HepG2 (cell line): ENCODE data around the gene AGRN. TPM values are rescaled to one million over a fixed set of nuclear protein-coding genes. Genes with fewer than 3 reads are reported as not detected.
A peak's percentile ranks its signal among the peaks of the same experiment; 100 is the strongest.

Experiments used
- ATF7 ChIP-seq, 2 experiments: fragments of 450-650 bp in 1 of 2; sonication (generic) in 1 of 2; formaldehyde crosslinking in 1 of 2; IDR thresholded peaks; 2 replicates each; pipeline versions ENCODE4 v1.4.0 to v1.6.1; 2016 to 2020; ENCODE audit warnings: antibody characterized with exemption in 1 of 2, mild to moderate bottlenecking in 1 of 2, missing genetic modification reagents in 1 of 2
- EED ChIP-seq: sonication (generic); formaldehyde crosslinking; IDR thresholded peaks from 2 replicates; pipeline ENCODE4 v1.5.0; 2020; ENCODE audit warnings: mild to moderate bottlenecking, missing genetic modification reagents
- NCOA5 ChIP-seq: sonication (generic); formaldehyde crosslinking; IDR thresholded peaks from 2 replicates; pipeline ENCODE4 v1.4.0; 2020; ENCODE audit warnings: missing genetic modification reagents
- RXRA ChIP-seq: sonication (generic); formaldehyde crosslinking; IDR thresholded peaks from 2 replicates; pipeline ENCODE4 v1.5.1; 2020; ENCODE audit warnings: missing genetic modification reagents
- ZFP36L1 ChIP-seq: sonication (generic); formaldehyde crosslinking; IDR thresholded peaks from 2 replicates; pipeline ENCODE4 v1.8.0; 2022; ENCODE audit warnings: mild to moderate bottlenecking, missing genetic modification reagents, moderate library complexity
- ZNF501 ChIP-seq: sonication (generic); formaldehyde crosslinking; IDR thresholded peaks from 2 replicates; pipeline ENCODE4 v1.5.1; 2020; ENCODE audit warnings: mild to moderate bottlenecking, moderate library complexity, missing genetic modification reagents
- ZNF598 ChIP-seq: sonication (generic); formaldehyde crosslinking; IDR thresholded peaks from 2 replicates; pipeline ENCODE4 v1.5.1; 2020; ENCODE audit warnings: mild to moderate bottlenecking, missing genetic modification reagents, borderline replicate concordance
- ZNF746 ChIP-seq: sonication (generic); formaldehyde crosslinking; IDR thresholded peaks from 2 replicates; pipeline ENCODE4 v1.8.0; 2022; ENCODE audit warnings: mild to moderate bottlenecking, missing genetic modification reagents
- polyA plus RNA-seq, 8 experiments: library from polyadenylated mRNA; depleted of rRNA in 3 of 8; stranded (reverse) in 7 of 8; unstranded in 1 of 8; fragments of >200 nt; fragmentation: Illumina TruSeq in 4 of 8; extraction: Trizol in 4 of 8; gene quantifications; 2 replicates each; pipeline versions ENCODE4 v1.2.1 to v1.2.3, GENCODE V29; 2011 to 2016; ENCODE audit warnings: low read depth in 4 of 8, missing spikeins in 1 of 8, mixed read lengths in 1 of 8; ENCODE audit not compliant: insufficient read depth in 1 of 8
- total RNA-seq, 5 experiments: library from RNA; depleted of rRNA; stranded (reverse); fragments of >200 nt; fragmentation: Illumina TruSeq; extraction: Trizol; gene quantifications; 2 replicates each; pipeline ENCODE4 v1.2.3, GENCODE V29; 2016; ENCODE audit warnings: low read depth in 1 of 5
- TF ChIP-seq, protein P1 (sequence below): sonication (generic); formaldehyde crosslinking; IDR thresholded peaks from 2 replicates; pipeline ENCODE4 v1.5.0; 2020; ENCODE audit warnings: mild to moderate bottlenecking, missing genetic modification reagents, borderline replicate concordance
- TF ChIP-seq, protein P2 (sequence below): sonication (generic); formaldehyde crosslinking; IDR thresholded peaks from 2 replicates; pipeline ENCODE4 v1.8.0; 2022; ENCODE audit warnings: low read depth, missing genetic modification reagents
- TF ChIP-seq, protein P3 (sequence below): sonication (generic); formaldehyde crosslinking; IDR thresholded peaks from 2 replicates; pipeline ENCODE4 v1.4.0; 2020; ENCODE audit warnings: low read depth, missing genetic modification reagents
- TF ChIP-seq, protein P4 (sequence below): sonication (generic); formaldehyde crosslinking; IDR thresholded peaks from 2 replicates; pipeline ENCODE4 v1.8.0; 2022; ENCODE audit warnings: missing genetic modification reagents, mild to moderate bottlenecking, borderline replicate concordance
- TF ChIP-seq, protein P5 (sequence below): sonication (generic); formaldehyde crosslinking; IDR thresholded peaks from 2 replicates; pipeline ENCODE4 v1.4.0; 2020; ENCODE audit warnings: missing genetic modification reagents

Gene AGRN
- total and polyA plus RNA-seq, 2 of the 13 experiments (the other 11 are each of a cell fraction or from before 2014, with no cell fraction given), result 29.8 to 65.2 TPM

DNA sequence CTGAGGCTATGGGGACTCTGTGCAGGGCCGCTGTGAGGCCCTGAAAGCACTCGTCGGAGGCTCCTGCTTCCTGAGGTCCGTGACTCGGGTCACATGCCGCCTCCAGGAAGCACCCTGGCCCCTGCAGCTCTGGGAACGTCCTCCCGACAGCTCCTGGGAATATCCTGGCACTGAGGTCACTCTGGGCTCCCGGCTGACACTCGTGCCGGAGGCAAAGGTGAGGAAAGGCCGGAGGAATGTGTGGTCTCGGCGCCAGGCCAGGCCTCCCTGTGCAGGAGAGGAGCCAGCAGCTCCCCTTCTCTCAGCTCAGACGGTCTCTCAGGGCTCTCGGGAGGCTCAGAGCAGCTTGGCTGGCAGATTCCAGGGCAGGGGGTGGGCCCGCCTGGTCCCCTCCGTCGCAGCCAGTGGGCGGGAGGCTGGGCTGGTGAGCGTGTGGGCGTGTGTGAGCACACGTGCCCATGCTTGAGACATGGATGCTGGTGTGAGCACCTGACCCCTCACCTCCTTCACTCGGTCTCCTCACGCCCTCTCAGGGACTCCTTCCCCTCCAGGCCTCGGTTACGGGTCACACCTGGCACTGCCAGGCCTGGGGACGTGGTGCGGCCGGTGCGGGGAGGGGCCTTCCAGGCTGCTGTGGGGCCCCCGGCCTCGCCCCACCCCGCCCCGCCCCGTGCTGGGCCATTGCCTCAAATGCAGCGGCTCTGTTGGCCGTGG, 59.6 kb downstream of the AGRN start (continued):
- TF ChIP-seq ATF7 (IDR thresholded peaks at IDR 0.05) (no peak), ATF7 (CRISPR knock-in tag; IDR thresholded peaks at IDR 0.05) (peak; percentile 45; the same call in 1 of the 2 replicates), ZFP36L1 (CRISPR knock-in tag) (0 out of 2 replicates have a peak, but pooled peaks have one; percentile 48), ZNF598 (CRISPR knock-in tag) (peak; percentile 38; the same call in 1 of the 2 replicates), RXRA (peak; percentile 83), ZNF746 (CRISPR knock-in tag) (peak; percentile 57; the same call in 1 of the 2 replicates), NCOA5 (CRISPR knock-in tag) (no peak), EED (peak; percentile 74), ZNF501 (CRISPR knock-in tag) (peak; percentile 54; the same call in 1 of the 2 replicates)
- TF ChIP-seq, protein P1, sequence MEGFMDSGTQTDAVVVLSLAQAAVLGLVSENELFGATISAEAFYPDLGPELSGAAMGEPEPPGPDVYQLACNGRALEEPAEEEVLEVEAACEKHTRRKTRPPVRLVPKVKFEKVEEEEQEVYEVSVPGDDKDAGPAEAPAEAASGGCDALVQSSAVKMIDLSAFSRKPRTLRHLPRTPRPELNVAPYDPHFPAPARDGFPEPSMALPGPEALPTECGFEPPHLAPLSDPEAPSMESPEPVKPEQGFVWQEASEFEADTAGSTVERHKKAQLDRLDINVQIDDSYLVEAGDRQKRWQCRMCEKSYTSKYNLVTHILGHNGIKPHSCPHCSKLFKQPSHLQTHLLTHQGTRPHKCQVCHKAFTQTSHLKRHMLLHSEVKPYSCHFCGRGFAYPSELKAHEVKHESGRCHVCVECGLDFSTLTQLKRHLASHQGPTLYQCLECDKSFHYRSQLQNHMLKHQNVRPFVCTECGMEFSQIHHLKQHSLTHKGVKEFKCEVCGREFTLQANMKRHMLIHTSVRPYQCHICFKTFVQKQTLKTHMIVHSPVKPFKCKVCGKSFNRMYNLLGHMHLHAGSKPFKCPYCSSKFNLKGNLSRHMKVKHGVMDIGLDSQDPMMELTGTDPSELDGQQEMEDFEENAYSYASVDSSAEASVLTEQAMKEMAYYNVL (CRISPR knock-in tag), result 0 out of 2 replicates have a peak, but pooled peaks have one; percentile 36
- TF ChIP-seq, protein P2, sequence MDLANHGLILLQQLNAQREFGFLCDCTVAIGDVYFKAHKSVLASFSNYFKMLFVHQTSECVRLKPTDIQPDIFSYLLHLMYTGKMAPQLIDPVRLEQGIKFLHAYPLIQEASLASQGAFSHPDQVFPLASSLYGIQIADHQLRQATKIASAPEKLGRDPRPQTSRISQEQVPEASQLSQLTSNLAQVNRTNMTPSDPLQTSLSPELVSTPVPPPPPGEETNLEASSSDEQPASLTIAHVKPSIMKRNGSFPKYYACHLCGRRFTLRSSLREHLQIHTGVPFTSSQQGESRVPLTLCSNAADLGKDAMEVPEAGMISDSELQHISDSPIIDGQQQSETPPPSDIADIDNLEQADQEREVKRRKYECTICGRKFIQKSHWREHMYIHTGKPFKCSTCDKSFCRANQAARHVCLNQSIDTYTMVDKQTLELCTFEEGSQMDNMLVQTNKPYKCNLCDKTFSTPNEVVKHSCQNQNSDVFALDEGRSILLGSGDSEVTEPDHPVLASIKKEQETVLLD (CRISPR knock-in tag), result peak; percentile 23; the same call in 1 of the 2 replicates
- TF ChIP-seq, protein P3, sequence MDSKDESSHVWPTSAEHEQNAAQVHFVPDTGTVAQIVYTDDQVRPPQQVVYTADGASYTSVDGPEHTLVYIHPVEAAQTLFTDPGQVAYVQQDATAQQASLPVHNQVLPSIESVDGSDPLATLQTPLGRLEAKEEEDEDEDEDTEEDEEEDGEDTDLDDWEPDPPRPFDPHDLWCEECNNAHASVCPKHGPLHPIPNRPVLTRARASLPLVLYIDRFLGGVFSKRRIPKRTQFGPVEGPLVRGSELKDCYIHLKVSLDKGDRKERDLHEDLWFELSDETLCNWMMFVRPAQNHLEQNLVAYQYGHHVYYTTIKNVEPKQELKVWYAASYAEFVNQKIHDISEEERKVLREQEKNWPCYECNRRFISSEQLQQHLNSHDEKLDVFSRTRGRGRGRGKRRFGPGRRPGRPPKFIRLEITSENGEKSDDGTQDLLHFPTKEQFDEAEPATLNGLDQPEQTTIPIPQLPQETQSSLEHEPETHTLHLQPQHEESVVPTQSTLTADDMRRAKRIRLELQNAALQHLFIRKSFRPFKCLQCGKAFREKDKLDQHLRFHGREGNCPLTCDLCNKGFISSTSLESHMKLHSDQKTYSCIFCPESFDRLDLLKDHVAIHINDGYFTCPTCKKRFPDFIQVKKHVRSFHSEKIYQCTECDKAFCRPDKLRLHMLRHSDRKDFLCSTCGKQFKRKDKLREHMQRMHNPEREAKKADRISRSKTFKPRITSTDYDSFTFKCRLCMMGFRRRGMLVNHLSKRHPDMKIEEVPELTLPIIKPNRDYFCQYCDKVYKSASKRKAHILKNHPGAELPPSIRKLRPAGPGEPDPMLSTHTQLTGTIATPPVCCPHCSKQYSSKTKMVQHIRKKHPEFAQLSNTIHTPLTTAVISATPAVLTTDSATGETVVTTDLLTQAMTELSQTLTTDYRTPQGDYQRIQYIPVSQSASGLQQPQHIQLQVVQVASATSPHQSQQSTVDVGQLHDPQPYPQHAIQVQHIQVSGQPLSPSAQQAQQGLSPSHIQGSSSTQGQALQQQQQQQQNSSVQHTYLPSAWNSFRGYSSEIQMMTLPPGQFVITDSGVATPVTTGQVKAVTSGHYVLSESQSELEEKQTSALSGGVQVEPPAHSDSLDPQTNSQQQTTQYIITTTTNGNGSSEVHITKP (CRISPR knock-in tag), result no peak
- TF ChIP-seq, protein P4, sequence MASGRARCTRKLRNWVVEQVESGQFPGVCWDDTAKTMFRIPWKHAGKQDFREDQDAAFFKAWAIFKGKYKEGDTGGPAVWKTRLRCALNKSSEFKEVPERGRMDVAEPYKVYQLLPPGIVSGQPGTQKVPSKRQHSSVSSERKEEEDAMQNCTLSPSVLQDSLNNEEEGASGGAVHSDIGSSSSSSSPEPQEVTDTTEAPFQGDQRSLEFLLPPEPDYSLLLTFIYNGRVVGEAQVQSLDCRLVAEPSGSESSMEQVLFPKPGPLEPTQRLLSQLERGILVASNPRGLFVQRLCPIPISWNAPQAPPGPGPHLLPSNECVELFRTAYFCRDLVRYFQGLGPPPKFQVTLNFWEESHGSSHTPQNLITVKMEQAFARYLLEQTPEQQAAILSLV, result peak; percentile 62; the same call in 1 of the 2 replicates
- TF ChIP-seq, protein P5, sequence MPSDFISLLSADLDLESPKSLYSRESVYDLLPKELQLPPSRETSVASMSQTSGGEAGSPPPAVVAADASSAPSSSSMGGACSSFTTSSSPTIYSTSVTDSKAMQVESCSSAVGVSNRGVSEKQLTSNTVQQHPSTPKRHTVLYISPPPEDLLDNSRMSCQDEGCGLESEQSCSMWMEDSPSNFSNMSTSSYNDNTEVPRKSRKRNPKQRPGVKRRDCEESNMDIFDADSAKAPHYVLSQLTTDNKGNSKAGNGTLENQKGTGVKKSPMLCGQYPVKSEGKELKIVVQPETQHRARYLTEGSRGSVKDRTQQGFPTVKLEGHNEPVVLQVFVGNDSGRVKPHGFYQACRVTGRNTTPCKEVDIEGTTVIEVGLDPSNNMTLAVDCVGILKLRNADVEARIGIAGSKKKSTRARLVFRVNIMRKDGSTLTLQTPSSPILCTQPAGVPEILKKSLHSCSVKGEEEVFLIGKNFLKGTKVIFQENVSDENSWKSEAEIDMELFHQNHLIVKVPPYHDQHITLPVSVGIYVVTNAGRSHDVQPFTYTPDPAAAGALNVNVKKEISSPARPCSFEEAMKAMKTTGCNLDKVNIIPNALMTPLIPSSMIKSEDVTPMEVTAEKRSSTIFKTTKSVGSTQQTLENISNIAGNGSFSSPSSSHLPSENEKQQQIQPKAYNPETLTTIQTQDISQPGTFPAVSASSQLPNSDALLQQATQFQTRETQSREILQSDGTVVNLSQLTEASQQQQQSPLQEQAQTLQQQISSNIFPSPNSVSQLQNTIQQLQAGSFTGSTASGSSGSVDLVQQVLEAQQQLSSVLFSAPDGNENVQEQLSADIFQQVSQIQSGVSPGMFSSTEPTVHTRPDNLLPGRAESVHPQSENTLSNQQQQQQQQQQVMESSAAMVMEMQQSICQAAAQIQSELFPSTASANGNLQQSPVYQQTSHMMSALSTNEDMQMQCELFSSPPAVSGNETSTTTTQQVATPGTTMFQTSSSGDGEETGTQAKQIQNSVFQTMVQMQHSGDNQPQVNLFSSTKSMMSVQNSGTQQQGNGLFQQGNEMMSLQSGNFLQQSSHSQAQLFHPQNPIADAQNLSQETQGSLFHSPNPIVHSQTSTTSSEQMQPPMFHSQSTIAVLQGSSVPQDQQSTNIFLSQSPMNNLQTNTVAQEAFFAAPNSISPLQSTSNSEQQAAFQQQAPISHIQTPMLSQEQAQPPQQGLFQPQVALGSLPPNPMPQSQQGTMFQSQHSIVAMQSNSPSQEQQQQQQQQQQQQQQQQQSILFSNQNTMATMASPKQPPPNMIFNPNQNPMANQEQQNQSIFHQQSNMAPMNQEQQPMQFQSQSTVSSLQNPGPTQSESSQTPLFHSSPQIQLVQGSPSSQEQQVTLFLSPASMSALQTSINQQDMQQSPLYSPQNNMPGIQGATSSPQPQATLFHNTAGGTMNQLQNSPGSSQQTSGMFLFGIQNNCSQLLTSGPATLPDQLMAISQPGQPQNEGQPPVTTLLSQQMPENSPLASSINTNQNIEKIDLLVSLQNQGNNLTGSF (CRISPR knock-in tag), result no peak; the same call in 1 of the 2 replicates
